WTC11 (cell line): Measurements from ENCODE around the gene CDH13. TPM values are rescaled to one million over a fixed set of nuclear protein-coding genes. Genes with fewer than 3 reads are reported as not detected.

Source experiments
- ATAC-seq: fragments of 200-7000 bp; cut with Tn5 transposase; 2 replicates; pipeline ENCODE4 v1.10.0; 2021; ENCODE audit warnings: mild to moderate bottlenecking, moderate library complexity
- CTCF ChIA-PET: fragments of 300-600 bp; sonication (Branson Sonifier 250); formaldehyde crosslinking; loops from one replicate; lab custom pipeline; 2021; ENCODE audit warnings: antibody characterized with exemption; lab: Charles Lee
- POLR2A ChIA-PET: fragments of 350-600 bp; sonication (Branson Sonifier 250); formaldehyde crosslinking; loops from one replicate; lab custom pipeline; 2021; ENCODE audit warnings: antibody characterized with exemption; lab: Charles Lee
- DNase-seq: peaks from one replicate; pipeline ENCODE4 v3.0.0; 2021; ENCODE audit warnings: low spot score
- H3K27ac Mint-ChIP-seq: 2 replicates; pipeline ENCODE4 v1.8.0; 2021; ENCODE audit warnings: mixed read lengths
- H3K27me3 Mint-ChIP-seq: 2 replicates; pipeline ENCODE4 v1.8.0; 2021; ENCODE audit warnings: low read depth, mild to moderate bottlenecking, moderate library complexity, mixed read lengths
- H3K36me3 Mint-ChIP-seq: 2 replicates; pipeline ENCODE4 v1.8.0; 2021; ENCODE audit warnings: mixed read lengths
- H3K4me1 Mint-ChIP-seq: 2 replicates; pipeline ENCODE4 v1.8.0; 2022; ENCODE audit warnings: mixed read lengths
- H3K4me3 Mint-ChIP-seq: 2 replicates; pipeline ENCODE4 v1.8.0; 2021; ENCODE audit warnings: mild to moderate bottlenecking, moderate library complexity, mixed read lengths
- H3K9me3 Mint-ChIP-seq: 2 replicates; pipeline ENCODE4 v1.8.0; 2021; ENCODE audit warnings: mixed read lengths
- JAZF1 ChIP-seq: fragments of 250-450 bp; sonication (Bioruptor Pico); IDR thresholded peaks from 2 replicates; pipeline ENCODE4 v1.9.0; 2021; ENCODE audit warnings: moderate library complexity, mild to moderate bottlenecking, inconsistent platforms
- MXD4 ChIP-seq: fragments of 250-450 bp; sonication (Bioruptor Pico); IDR thresholded peaks from 2 replicates; pipeline ENCODE4 v1.8.0; 2021; ENCODE audit warnings: mild to moderate bottlenecking, moderate library complexity, borderline replicate concordance
- MYBL2 ChIP-seq: sonication (generic); formaldehyde crosslinking; IDR thresholded peaks from 2 replicates; pipeline ENCODE4 v1.8.1; 2023; ENCODE audit warnings: mild to moderate bottlenecking, moderate library complexity, missing genetic modification reagents
- NFATC4 ChIP-seq: fragments of 250-450 bp; sonication (Bioruptor Pico); IDR thresholded peaks from 2 replicates; pipeline ENCODE4 v1.9.0; 2021; ENCODE audit warnings: mild to moderate bottlenecking
- NFE2L1 ChIP-seq: sonication (generic); formaldehyde crosslinking; IDR thresholded peaks from 2 replicates; pipeline ENCODE4 v1.8.1; 2023; ENCODE audit warnings: missing genetic modification reagents
- OVOL2 ChIP-seq: fragments of 250-450 bp; sonication (Bioruptor Pico); IDR thresholded peaks from 2 replicates; pipeline ENCODE4 v1.9.0; 2021; ENCODE audit warnings: mild to moderate bottlenecking, borderline replicate concordance
- SMAD3 ChIP-seq: sonication (generic); formaldehyde crosslinking; IDR thresholded peaks from 2 replicates; pipeline ENCODE4 v1.8.0; 2022; ENCODE audit warnings: missing genetic modification reagents, mild to moderate bottlenecking, borderline replicate concordance
- TCF7 ChIP-seq: sonication (generic); formaldehyde crosslinking; IDR thresholded peaks from 2 replicates; pipeline ENCODE4 v1.8.0; 2022; ENCODE audit warnings: mild to moderate bottlenecking, low read depth, missing genetic modification reagents, moderate library complexity
- TEAD4 ChIP-seq: sonication (generic); formaldehyde crosslinking; IDR thresholded peaks from 2 replicates; pipeline ENCODE4 v1.8.0; 2022; ENCODE audit warnings: mild to moderate bottlenecking, missing genetic modification reagents
- ZNF219 ChIP-seq: sonication (generic); formaldehyde crosslinking; IDR thresholded peaks from 2 replicates; pipeline ENCODE4 v1.8.0; 2023; ENCODE audit warnings: missing genetic modification reagents, mild to moderate bottlenecking, borderline replicate concordance
- ZNF232 ChIP-seq: sonication (generic); formaldehyde crosslinking; IDR thresholded peaks from 2 replicates; pipeline ENCODE4 v1.8.0; 2022; ENCODE audit warnings: mild to moderate bottlenecking, missing genetic modification reagents
- ZNF263 ChIP-seq: sonication (generic); formaldehyde crosslinking; IDR thresholded peaks from 2 replicates; pipeline ENCODE4 v1.8.1; 2022; ENCODE audit warnings: low read depth, mild to moderate bottlenecking, moderate library complexity, missing genetic modification reagents
- total RNA-seq: library from RNA; stranded (reverse); gene quantifications from 3 replicates; pipeline ENCODE4 v1.2.3, GENCODE V29; 2021
- TF ChIP-seq, protein P1 (sequence below): sonication (generic); formaldehyde crosslinking; IDR thresholded peaks from 2 replicates; pipeline ENCODE4 v1.8.0; 2023; ENCODE audit warnings: mild to moderate bottlenecking, missing genetic modification reagents
- TF ChIP-seq, protein P2 (sequence below): fragments of 250-450 bp; sonication (Bioruptor Pico); IDR thresholded peaks from 2 replicates; pipeline ENCODE4 v1.9.0; 2021; ENCODE audit warnings: moderate library complexity, mild to moderate bottlenecking, inconsistent platforms, borderline replicate concordance
- TF ChIP-seq, protein P3 (sequence below): sonication (generic); formaldehyde crosslinking; IDR thresholded peaks from 2 replicates; pipeline ENCODE4 v1.8.0; 2022; ENCODE audit warnings: mild to moderate bottlenecking, missing genetic modification reagents
- TF ChIP-seq, protein P4 (sequence below): fragments of 200-600 bp; IDR thresholded peaks from 2 replicates; pipeline ENCODE4 v1.8.0; 2022; ENCODE audit warnings: antibody characterized with exemption
- TF ChIP-seq, protein P5 (sequence below): sonication (generic); formaldehyde crosslinking; IDR thresholded peaks from 2 replicates; pipeline ENCODE4 v1.8.0; 2023; ENCODE audit warnings: missing genetic modification reagents, mild to moderate bottlenecking, borderline replicate concordance
- TF ChIP-seq, protein P6 (sequence below): fragments of 250-450 bp; sonication (Bioruptor Pico); IDR thresholded peaks from 2 replicates; pipeline ENCODE4 v1.8.0; 2021; ENCODE audit warnings: mild to moderate bottlenecking

CDH13 gene
- total RNA-seq, 1 experiment from 2014 or later = 0.81 TPM

DNA sequence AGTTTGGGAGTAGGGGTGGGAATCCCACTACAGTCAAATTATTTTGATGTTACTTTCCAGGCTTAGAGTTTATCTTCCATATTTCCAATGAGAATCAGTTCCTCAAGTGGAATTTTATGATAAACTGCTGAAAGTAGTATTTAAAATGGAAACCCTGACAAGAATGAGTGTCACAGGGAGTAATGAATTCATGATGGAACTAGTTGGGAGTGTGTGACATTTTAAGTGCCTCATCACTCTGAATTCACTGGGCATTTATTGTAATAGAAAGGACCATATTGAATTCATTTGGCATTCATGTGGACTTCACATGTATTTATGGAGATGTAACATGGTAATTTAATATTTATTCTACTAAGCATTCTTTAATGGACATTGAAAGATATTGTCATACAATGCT lies 320.9 kb downstream of the CDH13 start:
- H3K4me1 Mint-ChIP-seq = no peaks in the 10 kb centered on the region
- no peaks in the 10 kb centered on the region for H3K27me3 Mint-ChIP-seq
- no peaks in the 10 kb centered on the region for H3K36me3 Mint-ChIP-seq
- H3K27ac Mint-ChIP-seq = no peak overlapping the region
- ATAC-seq (no peak), DNase-seq (no peak)
- peaks cover 6% of the 10 kb centered on the region; the same call in 1 of the 2 replicates for H3K9me3 Mint-ChIP-seq
- POLR2A ChIA-PET = no interaction called here
- TF ChIP-seq, protein P1, sequence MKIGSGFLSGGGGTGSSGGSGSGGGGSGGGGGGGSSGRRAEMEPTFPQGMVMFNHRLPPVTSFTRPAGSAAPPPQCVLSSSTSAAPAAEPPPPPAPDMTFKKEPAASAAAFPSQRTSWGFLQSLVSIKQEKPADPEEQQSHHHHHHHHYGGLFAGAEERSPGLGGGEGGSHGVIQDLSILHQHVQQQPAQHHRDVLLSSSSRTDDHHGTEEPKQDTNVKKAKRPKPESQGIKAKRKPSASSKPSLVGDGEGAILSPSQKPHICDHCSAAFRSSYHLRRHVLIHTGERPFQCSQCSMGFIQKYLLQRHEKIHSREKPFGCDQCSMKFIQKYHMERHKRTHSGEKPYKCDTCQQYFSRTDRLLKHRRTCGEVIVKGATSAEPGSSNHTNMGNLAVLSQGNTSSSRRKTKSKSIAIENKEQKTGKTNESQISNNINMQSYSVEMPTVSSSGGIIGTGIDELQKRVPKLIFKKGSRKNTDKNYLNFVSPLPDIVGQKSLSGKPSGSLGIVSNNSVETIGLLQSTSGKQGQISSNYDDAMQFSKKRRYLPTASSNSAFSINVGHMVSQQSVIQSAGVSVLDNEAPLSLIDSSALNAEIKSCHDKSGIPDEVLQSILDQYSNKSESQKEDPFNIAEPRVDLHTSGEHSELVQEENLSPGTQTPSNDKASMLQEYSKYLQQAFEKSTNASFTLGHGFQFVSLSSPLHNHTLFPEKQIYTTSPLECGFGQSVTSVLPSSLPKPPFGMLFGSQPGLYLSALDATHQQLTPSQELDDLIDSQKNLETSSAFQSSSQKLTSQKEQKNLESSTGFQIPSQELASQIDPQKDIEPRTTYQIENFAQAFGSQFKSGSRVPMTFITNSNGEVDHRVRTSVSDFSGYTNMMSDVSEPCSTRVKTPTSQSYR = no peak
- TF ChIP-seq SMAD3 = no peak
- no peak for TF ChIP-seq MYBL2 (CRISPR knock-in tag)
- no peak for TF ChIP-seq TCF7 (CRISPR knock-in tag)
- TF ChIP-seq ZNF263 (CRISPR knock-in tag) = no peak
- TF ChIP-seq TEAD4 (CRISPR knock-in tag) = no peak
- no peak for TF ChIP-seq ZNF219 (CRISPR knock-in tag)
- no peak for TF ChIP-seq MXD4 (CRISPR knock-in tag)
- H3K4me3 Mint-ChIP-seq = no peak overlapping the region
- CTCF ChIA-PET = no interaction called here

DNA sequence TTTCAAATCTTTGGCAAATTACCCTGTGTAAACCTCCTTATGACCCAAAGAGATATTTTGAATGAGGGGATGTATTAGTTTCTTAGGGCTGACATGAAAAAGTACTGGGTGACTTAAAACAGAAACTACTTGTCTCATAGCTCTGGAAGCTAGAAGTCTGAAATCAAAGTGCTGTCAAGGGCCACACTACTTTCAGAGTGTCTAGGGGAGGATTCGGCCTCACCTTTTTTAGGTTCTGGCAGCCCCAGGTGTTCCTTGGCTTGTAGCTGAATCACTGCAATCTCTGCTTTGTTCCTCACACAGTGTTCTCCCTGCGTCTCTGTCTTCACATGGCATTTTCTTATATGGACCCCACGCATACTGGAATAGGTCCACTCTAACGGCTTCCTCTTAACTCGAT lies 322.2 kb downstream of the CDH13 start:
- ATAC-seq (no peak), DNase-seq (no peak)
- Mint-ChIP-seq H3K4me1 (no peaks in the 10 kb centered on the region), H3K4me3 (no peak overlapping the region), H3K36me3 (no peaks in the 10 kb centered on the region), H3K27ac (no peak overlapping the region), H3K9me3 (peaks cover 6% of the 10 kb centered on the region; the same call in 1 of the 2 replicates), H3K27me3 (no peaks in the 10 kb centered on the region)
- ChIA-PET POLR2A (no interaction called here), CTCF (no interaction called here)
- no peak for TF ChIP-seq ZNF263 (CRISPR knock-in tag)
- no peak for TF ChIP-seq JAZF1 (CRISPR knock-in tag)
- TF ChIP-seq ZNF232 = no peak
- TF ChIP-seq, protein P2, sequence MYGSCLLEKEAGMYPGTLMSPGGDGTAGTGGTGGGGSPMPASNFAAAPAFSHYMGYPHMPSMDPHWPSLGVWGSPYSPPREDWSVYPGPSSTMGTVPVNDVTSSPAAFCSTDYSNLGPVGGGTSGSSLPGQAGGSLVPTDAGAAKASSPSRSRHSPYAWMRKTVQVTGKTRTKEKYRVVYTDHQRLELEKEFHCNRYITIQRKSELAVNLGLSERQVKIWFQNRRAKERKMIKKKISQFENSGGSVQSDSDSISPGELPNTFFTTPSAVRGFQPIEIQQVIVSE = no peak

DNA sequence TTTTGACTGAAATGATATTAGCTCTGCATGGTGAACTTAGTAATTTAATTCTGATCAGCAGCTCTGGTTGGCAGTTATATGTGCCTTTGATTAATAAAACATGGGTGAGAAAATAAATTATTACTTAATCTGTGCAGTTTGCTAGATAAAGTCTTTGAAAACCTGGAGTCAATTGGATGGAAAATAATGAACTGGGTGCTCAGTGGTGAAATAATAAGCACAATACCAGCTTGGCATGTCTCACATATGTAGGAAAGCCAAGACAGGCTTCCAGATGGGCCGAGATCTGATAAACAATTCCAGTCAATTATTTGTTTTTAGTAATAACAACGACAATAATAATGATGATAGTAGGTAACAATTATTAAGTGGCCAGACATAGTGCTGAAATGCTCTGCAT lies 326.7 kb downstream of the CDH13 start:
- Mint-ChIP-seq H3K27me3 (no peaks in the 10 kb centered on the region), H3K9me3 (peaks cover 6% of the 10 kb centered on the region; the same call in 1 of the 2 replicates), H3K4me1 (no peaks in the 10 kb centered on the region), H3K36me3 (no peaks in the 10 kb centered on the region), H3K4me3 (no peak overlapping the region), H3K27ac (no peak overlapping the region)
- ATAC-seq (no peak), DNase-seq (no peak)
- POLR2A ChIA-PET = no interaction called here
- CTCF ChIA-PET = no interaction called here
- TF ChIP-seq, protein P3, sequence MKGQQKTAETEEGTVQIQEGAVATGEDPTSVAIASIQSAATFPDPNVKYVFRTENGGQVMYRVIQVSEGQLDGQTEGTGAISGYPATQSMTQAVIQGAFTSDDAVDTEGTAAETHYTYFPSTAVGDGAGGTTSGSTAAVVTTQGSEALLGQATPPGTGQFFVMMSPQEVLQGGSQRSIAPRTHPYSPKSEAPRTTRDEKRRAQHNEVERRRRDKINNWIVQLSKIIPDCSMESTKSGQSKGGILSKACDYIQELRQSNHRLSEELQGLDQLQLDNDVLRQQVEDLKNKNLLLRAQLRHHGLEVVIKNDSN (CRISPR knock-in tag) = no peak
- TF ChIP-seq, protein P4, sequence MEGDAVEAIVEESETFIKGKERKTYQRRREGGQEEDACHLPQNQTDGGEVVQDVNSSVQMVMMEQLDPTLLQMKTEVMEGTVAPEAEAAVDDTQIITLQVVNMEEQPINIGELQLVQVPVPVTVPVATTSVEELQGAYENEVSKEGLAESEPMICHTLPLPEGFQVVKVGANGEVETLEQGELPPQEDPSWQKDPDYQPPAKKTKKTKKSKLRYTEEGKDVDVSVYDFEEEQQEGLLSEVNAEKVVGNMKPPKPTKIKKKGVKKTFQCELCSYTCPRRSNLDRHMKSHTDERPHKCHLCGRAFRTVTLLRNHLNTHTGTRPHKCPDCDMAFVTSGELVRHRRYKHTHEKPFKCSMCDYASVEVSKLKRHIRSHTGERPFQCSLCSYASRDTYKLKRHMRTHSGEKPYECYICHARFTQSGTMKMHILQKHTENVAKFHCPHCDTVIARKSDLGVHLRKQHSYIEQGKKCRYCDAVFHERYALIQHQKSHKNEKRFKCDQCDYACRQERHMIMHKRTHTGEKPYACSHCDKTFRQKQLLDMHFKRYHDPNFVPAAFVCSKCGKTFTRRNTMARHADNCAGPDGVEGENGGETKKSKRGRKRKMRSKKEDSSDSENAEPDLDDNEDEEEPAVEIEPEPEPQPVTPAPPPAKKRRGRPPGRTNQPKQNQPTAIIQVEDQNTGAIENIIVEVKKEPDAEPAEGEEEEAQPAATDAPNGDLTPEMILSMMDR = no peak
- TF ChIP-seq NFATC4 (CRISPR knock-in tag) (no peak), NFE2L1 (no peak), OVOL2 (no peak), ZNF219 (CRISPR knock-in tag) (no peak)
- TF ChIP-seq, protein P5, sequence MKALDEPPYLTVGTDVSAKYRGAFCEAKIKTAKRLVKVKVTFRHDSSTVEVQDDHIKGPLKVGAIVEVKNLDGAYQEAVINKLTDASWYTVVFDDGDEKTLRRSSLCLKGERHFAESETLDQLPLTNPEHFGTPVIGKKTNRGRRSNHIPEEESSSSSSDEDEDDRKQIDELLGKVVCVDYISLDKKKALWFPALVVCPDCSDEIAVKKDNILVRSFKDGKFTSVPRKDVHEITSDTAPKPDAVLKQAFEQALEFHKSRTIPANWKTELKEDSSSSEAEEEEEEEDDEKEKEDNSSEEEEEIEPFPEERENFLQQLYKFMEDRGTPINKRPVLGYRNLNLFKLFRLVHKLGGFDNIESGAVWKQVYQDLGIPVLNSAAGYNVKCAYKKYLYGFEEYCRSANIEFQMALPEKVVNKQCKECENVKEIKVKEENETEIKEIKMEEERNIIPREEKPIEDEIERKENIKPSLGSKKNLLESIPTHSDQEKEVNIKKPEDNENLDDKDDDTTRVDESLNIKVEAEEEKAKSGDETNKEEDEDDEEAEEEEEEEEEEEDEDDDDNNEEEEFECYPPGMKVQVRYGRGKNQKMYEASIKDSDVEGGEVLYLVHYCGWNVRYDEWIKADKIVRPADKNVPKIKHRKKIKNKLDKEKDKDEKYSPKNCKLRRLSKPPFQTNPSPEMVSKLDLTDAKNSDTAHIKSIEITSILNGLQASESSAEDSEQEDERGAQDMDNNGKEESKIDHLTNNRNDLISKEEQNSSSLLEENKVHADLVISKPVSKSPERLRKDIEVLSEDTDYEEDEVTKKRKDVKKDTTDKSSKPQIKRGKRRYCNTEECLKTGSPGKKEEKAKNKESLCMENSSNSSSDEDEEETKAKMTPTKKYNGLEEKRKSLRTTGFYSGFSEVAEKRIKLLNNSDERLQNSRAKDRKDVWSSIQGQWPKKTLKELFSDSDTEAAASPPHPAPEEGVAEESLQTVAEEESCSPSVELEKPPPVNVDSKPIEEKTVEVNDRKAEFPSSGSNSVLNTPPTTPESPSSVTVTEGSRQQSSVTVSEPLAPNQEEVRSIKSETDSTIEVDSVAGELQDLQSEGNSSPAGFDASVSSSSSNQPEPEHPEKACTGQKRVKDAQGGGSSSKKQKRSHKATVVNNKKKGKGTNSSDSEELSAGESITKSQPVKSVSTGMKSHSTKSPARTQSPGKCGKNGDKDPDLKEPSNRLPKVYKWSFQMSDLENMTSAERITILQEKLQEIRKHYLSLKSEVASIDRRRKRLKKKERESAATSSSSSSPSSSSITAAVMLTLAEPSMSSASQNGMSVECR (CRISPR knock-in tag) = no peak
- TF ChIP-seq, protein P6, sequence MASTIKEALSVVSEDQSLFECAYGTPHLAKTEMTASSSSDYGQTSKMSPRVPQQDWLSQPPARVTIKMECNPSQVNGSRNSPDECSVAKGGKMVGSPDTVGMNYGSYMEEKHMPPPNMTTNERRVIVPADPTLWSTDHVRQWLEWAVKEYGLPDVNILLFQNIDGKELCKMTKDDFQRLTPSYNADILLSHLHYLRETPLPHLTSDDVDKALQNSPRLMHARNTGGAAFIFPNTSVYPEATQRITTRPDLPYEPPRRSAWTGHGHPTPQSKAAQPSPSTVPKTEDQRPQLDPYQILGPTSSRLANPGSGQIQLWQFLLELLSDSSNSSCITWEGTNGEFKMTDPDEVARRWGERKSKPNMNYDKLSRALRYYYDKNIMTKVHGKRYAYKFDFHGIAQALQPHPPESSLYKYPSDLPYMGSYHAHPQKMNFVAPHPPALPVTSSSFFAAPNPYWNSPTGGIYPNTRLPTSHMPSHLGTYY (CRISPR knock-in tag) = no peak
